IMR-90 (cell line): Measurements from ENCODE around the gene DAPK1. TPM values are rescaled to one million over a fixed set of nuclear protein-coding genes. Genes with fewer than 3 reads are reported as not detected.

Source experiments
- ATAC-seq: fragments of 200-7000 bp; cut with Tn5 transposase; 2 replicates; pipeline ENCODE4 v1.9.1; 2020; ENCODE audit warnings: low read depth, mild to moderate bottlenecking, moderate library complexity
- BruUV-seq: library from RNA; stranded (reverse); fragments of 400-500 nt; replicated peaks from 2 replicates; lab custom pipeline; 2021; lab: Mats Ljungman, UMichigan
- CTCF ChIA-PET: fragments of 300-600 bp; formaldehyde crosslinking; extraction: SDS; loops from one replicate; lab custom pipeline; 2021; ENCODE audit warnings: antibody characterized with exemption; lab: Yijun Ruan, JAX
- POLR2A ChIA-PET: fragments of 300-600 bp; sonication (Branson Sonifier 250); formaldehyde crosslinking; loops from one replicate; lab custom pipeline; 2022; ENCODE audit warnings: antibody characterized with exemption; ENCODE audit not compliant: unreplicated experiment; lab: Charles Lee
- DNase-seq: peaks from one replicate; pipeline ENCODE4 v3.0.0; 2013
- H2AFZ ChIP-seq: replicated peaks from 2 replicates; pipeline ENCODE3; 2013; ENCODE audit warnings: low read length, mild to moderate bottlenecking; ENCODE audit not compliant: poor library complexity
- H2AK5ac ChIP-seq: 2 replicates; pipeline ENCODE4 v1.6.1; 2013; ENCODE audit warnings: low read depth, low read length, inconsistent platforms
- H2AK9ac ChIP-seq: replicated peaks from 2 replicates; pipeline ENCODE3; 2013; ENCODE audit warnings: mild to moderate bottlenecking, low read depth, low read length, moderate library complexity; ENCODE audit not compliant: poor library complexity
- H2BK120ac ChIP-seq: 2 replicates; pipeline ENCODE4 v1.6.1; 2013; ENCODE audit warnings: low read depth, low read length, inconsistent platforms
- H2BK15ac ChIP-seq: 3 replicates; pipeline ENCODE4 v1.6.1; 2013; ENCODE audit warnings: low read depth, low read length, inconsistent platforms
- H2BK20ac ChIP-seq: 2 replicates; pipeline ENCODE4 v1.6.1; 2013; ENCODE audit warnings: low read depth, mild to moderate bottlenecking, inconsistent platforms, low read length, moderate library complexity
- H2BK5ac ChIP-seq: 2 replicates; pipeline ENCODE4 v1.6.1; 2013; ENCODE audit warnings: mild to moderate bottlenecking, low read depth, low read length, inconsistent platforms; ENCODE audit not compliant: poor library complexity, severe bottlenecking
- H3K14ac ChIP-seq: replicated peaks from 2 replicates; pipeline ENCODE4 v1.6.1; 2013; ENCODE audit warnings: low read depth, low read length, inconsistent platforms
- H3K18ac ChIP-seq: 2 replicates; pipeline ENCODE4 v1.6.1; 2013; ENCODE audit warnings: low read depth, low read length, control low read depth
- H3K23ac ChIP-seq: 2 replicates; pipeline ENCODE4 v1.6.1; 2013; ENCODE audit warnings: low read depth, low read length, inconsistent platforms
- H3K27ac ChIP-seq: 2 replicates; pipeline ENCODE4 v1.5.1; 2013; ENCODE audit warnings: mild to moderate bottlenecking, control low read depth, low read length; ENCODE audit not compliant: insufficient read depth
- H3K27me3 ChIP-seq: 2 replicates; pipeline ENCODE4 v1.6.1; 2013; ENCODE audit warnings: low read length; ENCODE audit not compliant: control insufficient read depth, insufficient read depth
- H3K36me3 ChIP-seq: 2 replicates; pipeline ENCODE4 v1.6.1; 2013; ENCODE audit warnings: low read length, mixed read lengths; ENCODE audit not compliant: control insufficient read depth, insufficient read depth
- H3K4ac ChIP-seq: 2 replicates; pipeline ENCODE4 v1.6.1; 2013; ENCODE audit warnings: low read depth, low read length, inconsistent platforms
- H3K4me1 ChIP-seq: 2 replicates; pipeline ENCODE4 v1.6.1; 2013; ENCODE audit warnings: low read length, mixed read lengths; ENCODE audit not compliant: control insufficient read depth, insufficient read depth
- H3K4me2 ChIP-seq: 2 replicates; pipeline ENCODE4 v1.6.1; 2013; ENCODE audit warnings: low read depth, mild to moderate bottlenecking, control low read depth, low read length, moderate library complexity
- H3K4me3 ChIP-seq: 2 replicates; pipeline ENCODE4 v1.5.1; 2013; ENCODE audit warnings: low read depth, mild to moderate bottlenecking, control low read depth, low read length, moderate library complexity; ENCODE audit not compliant: insufficient read depth
- H3K56ac ChIP-seq: 2 replicates; pipeline ENCODE4 v1.6.1; 2013; ENCODE audit warnings: low read length, inconsistent platforms; ENCODE audit not compliant: insufficient read depth; ENCODE audit errors: extremely low read depth
- H3K79me1 ChIP-seq, 2 experiments: 2 replicates each; pipeline ENCODE4 v1.6.1; 2013; ENCODE audit warnings: low read length in 2 of 2, inconsistent platforms in 1 of 2, low read depth in 1 of 2
- H3K9ac ChIP-seq: 2 replicates; pipeline ENCODE4 v1.6.1; 2013; ENCODE audit warnings: low read depth, low read length, control low read depth
- H3K9me1 ChIP-seq: 2 replicates; pipeline ENCODE4 v1.6.1; 2013; ENCODE audit warnings: low read length, inconsistent platforms; ENCODE audit not compliant: insufficient read depth
- H3K9me3 ChIP-seq: 2 replicates; pipeline ENCODE4 v1.6.1; 2013; ENCODE audit warnings: low read length; ENCODE audit not compliant: control insufficient read depth, insufficient read depth
- H4K20me1 ChIP-seq: 2 replicates; pipeline ENCODE4 v1.6.1; 2013; ENCODE audit warnings: low read length, inconsistent platforms; ENCODE audit not compliant: insufficient read depth
- H4K5ac ChIP-seq: 2 replicates; pipeline ENCODE4 v1.6.1; 2013; ENCODE audit warnings: mild to moderate bottlenecking, low read depth, low read length, control low read depth
- H4K8ac ChIP-seq, 2 experiments: 2 replicates each; pipeline ENCODE4 v1.6.1; 2013; ENCODE audit warnings: low read depth in 2 of 2, low read length in 2 of 2, control low read depth in 1 of 2, inconsistent platforms in 1 of 2
- H4K91ac ChIP-seq: 2 replicates; pipeline ENCODE4 v1.6.1; 2013; ENCODE audit warnings: low read depth, low read length, inconsistent platforms; ENCODE audit not compliant: insufficient read depth
- BHLHE40 ChIP-seq: fragments of 150-350 bp; IDR thresholded peaks from 2 replicates; pipeline ENCODE4 v1.6.1; 2016; ENCODE audit warnings: mild to moderate bottlenecking, low read depth, low read length
- CEBPB ChIP-seq: IDR thresholded peaks from 2 replicates; pipeline ENCODE4 v1.6.1; 2012; ENCODE audit warnings: low read depth, low read length, improper control_type of control experiment
- CHD1 ChIP-seq: IDR thresholded peaks from 2 replicates; pipeline ENCODE4 v1.6.1; 2012; ENCODE audit warnings: low read depth, low read length, improper control_type of control experiment
- FOS ChIP-seq: fragments of 150-350 bp; IDR thresholded peaks from 2 replicates; pipeline ENCODE4 v1.6.1; 2016; ENCODE audit warnings: low read depth, low read length
- MAZ ChIP-seq: IDR thresholded peaks from 2 replicates; pipeline ENCODE4 v1.6.1; 2012; ENCODE audit warnings: low read depth, mild to moderate bottlenecking, low read length, improper control_type of control experiment, moderate library complexity, borderline replicate concordance
- MXI1 ChIP-seq: IDR thresholded peaks from 2 replicates; pipeline ENCODE4 v1.6.1; 2012; ENCODE audit warnings: low read depth, mild to moderate bottlenecking, low read length, moderate library complexity, borderline replicate concordance
- NFE2L2 ChIP-seq: fragments of 150-350 bp; IDR thresholded peaks from 2 replicates; pipeline ENCODE4 v1.6.1; 2016; ENCODE audit warnings: low read depth, mild to moderate bottlenecking, low read length
- POLR2A ChIP-seq: IDR thresholded peaks from 2 replicates; pipeline ENCODE4 v1.6.1; 2012; ENCODE audit warnings: mild to moderate bottlenecking, low read depth, low read length
- RAD21 ChIP-seq: IDR thresholded peaks from 2 replicates; pipeline ENCODE4 v1.6.1; 2012; ENCODE audit warnings: low read length, improper control_type of control experiment
- RCOR1 ChIP-seq: IDR thresholded peaks from 2 replicates; pipeline ENCODE4 v1.6.1; 2012; ENCODE audit warnings: mild to moderate bottlenecking, low read length, improper control_type of control experiment; ENCODE audit not compliant: insufficient replicate concordance
- RFX5 ChIP-seq: IDR thresholded peaks from 2 replicates; pipeline ENCODE4 v1.8.0; 2012; ENCODE audit warnings: low read depth, mild to moderate bottlenecking, low read length, moderate library complexity
- SMC3 ChIP-seq: fragments of 150-350 bp; IDR thresholded peaks from 2 replicates; pipeline ENCODE4 v1.6.1; 2016; ENCODE audit warnings: low read depth, mild to moderate bottlenecking, antibody characterized with exemption, low read length, moderate library complexity
- WGBS, 2 experiments: methylation state at CpG; one replicate each; pipeline versions ENCODE4 v1.1.5 to v1.1.7; 2013; ENCODE audit warnings: missing lambda C conversion rate in 2 of 2; ENCODE audit not compliant: insufficient read length in 1 of 2; ENCODE audit errors: extremely low coverage in 2 of 2; 5-methylcytosine and 5-hydroxymethylcytosine counted together
- dilution Hi-C: fragments of 300-500 bp; cut with HindIII; formaldehyde crosslinking; loops from one replicate; pipeline ENCODE4 v1.14.3; 2018; ENCODE audit warnings: low sequenced_read_pairs; ENCODE audit not compliant: unreplicated experiment
- in situ Hi-C: fragments of 300-500 bp; cut with MboI; formaldehyde crosslinking; loops from 3 replicates; pipeline ENCODE4 v1.14.3; 2019; ENCODE audit warnings: low sequenced_read_pairs, inconsistent platforms, mixed read lengths
- intact Hi-C: fragments of 100-400 bp; cut with micrococcal nuclease; formaldehyde crosslinking; loops from 2 replicates; pipeline ENCODE4 v1.10.0; 2022
- polyA plus RNA-seq, 3 experiments: library from polyadenylated mRNA; depleted of rRNA; stranded (reverse); fragments of >200 nt; gene quantifications; 2 replicates each; pipeline ENCODE4 v1.2.3, GENCODE V29; 2012; ENCODE audit warnings: low replicate concordance in 1 of 3
- total RNA-seq: library from RNA; depleted of rRNA; stranded (reverse); fragments of >200 nt; gene quantifications from 2 replicates; pipeline ENCODE4 v1.2.3, GENCODE V29; 2012
- TF ChIP-seq, protein P1 (sequence below): conservative IDR thresholded peaks from 2 replicates; pipeline ENCODE4 v1.5.1; 2012; ENCODE audit warnings: mild to moderate bottlenecking, low read depth, low read length, improper control_type of control experiment
- TF ChIP-seq, protein P2 (sequence below): fragments of 150-350 bp; IDR thresholded peaks from 2 replicates; pipeline ENCODE4 v1.6.1; 2016; ENCODE audit warnings: low read depth, mild to moderate bottlenecking, low read length, moderate library complexity, borderline replicate concordance
- TF ChIP-seq, protein P3 (sequence below): fragments of 150-350 bp; IDR thresholded peaks from 2 replicates; pipeline ENCODE4 v1.6.1; 2017; ENCODE audit warnings: mild to moderate bottlenecking, antibody characterized with exemption, low read length, low read depth

DAPK1 gene
- total and polyA plus RNA-seq, 2 of the 4 experiments (the other 2 are of a cell fraction) = under 0.01 to 0.03 TPM

DNA sequence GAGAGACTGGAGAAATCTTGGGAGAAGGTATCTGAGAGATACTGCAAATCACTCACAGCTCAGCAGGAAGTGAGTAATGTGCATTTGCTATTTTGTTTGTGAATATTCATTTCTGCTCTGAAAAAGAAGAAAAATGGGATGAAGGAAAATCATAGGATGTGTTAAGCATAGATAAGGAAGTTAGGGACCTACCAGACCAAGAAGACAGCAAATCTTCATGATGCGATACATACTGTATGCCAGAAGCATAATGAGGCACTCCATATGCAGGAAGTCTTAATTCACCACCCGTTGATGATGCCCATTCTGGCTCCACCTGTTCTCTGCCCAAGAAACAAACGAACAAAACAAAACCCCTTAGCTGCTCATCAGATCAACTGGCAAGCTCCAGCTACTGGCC lies 6.1 kb upstream of the DAPK1 start:
- no peak overlapping the region for H3K9ac ChIP-seq
- H4K91ac ChIP-seq = no peak overlapping the region
- H3K27ac ChIP-seq = no peak overlapping the region
- no peak overlapping the region for H4K5ac ChIP-seq
- no peak overlapping the region for H3K14ac ChIP-seq
- no peak overlapping the region for H2BK120ac ChIP-seq
- H3K9me1 ChIP-seq = no peaks in the 10 kb centered on the region
- no peak overlapping the region for H4K8ac ChIP-seq
- H3K36me3 ChIP-seq = no peaks in the 10 kb centered on the region
- H3K18ac ChIP-seq = no peak overlapping the region
- no peak overlapping the region for H2BK15ac ChIP-seq
- DNase-seq (no peak), ATAC-seq (no peak)
- H2AFZ ChIP-seq = no peak overlapping the region
- ChIA-PET CTCF (no interaction called here), POLR2A (no interaction called here)
- no peak overlapping the region for H3K4ac ChIP-seq
- no peaks in the 10 kb centered on the region for H3K4me1 ChIP-seq
- H3K4me3 ChIP-seq = no peak overlapping the region
- intact Hi-C loops = no loop called here
- 0% methylated on average over 1 of the region's 3 CpGs; no CpG with 5 or more reads in 1 of the 2 experiments for WGBS, 2 experiments
- no peak overlapping the region for H2BK5ac ChIP-seq
- BruUV-seq = no TSS peak
- in situ Hi-C loops = no loop called here
- H3K79me1 ChIP-seq = no peaks in the 10 kb centered on the region
- H3K9me3 ChIP-seq = no peaks in the 10 kb centered on the region
- dilution Hi-C loops = no loop called here
- no peak overlapping the region for H2AK5ac ChIP-seq
- H4K20me1 ChIP-seq = no peaks in the 10 kb centered on the region
- 0 out of 2 replicates have a peak, but pooled peaks cover 2% of the 10 kb centered on the region for H3K27me3 ChIP-seq
- H3K4me2 ChIP-seq = no peak overlapping the region
- no peak overlapping the region for H2AK9ac ChIP-seq
- H3K56ac ChIP-seq = no peak overlapping the region
- TF ChIP-seq BHLHE40 (no peak), MXI1 (no peak), RCOR1 (no peak), CEBPB (no peak), RAD21 (no peak), RFX5 (no peak), SMC3 (no peak), MAZ (no peak), NFE2L2 (no peak), FOS (no peak), POLR2A (no peak), CHD1 (no peak)
- TF ChIP-seq, protein P1, sequence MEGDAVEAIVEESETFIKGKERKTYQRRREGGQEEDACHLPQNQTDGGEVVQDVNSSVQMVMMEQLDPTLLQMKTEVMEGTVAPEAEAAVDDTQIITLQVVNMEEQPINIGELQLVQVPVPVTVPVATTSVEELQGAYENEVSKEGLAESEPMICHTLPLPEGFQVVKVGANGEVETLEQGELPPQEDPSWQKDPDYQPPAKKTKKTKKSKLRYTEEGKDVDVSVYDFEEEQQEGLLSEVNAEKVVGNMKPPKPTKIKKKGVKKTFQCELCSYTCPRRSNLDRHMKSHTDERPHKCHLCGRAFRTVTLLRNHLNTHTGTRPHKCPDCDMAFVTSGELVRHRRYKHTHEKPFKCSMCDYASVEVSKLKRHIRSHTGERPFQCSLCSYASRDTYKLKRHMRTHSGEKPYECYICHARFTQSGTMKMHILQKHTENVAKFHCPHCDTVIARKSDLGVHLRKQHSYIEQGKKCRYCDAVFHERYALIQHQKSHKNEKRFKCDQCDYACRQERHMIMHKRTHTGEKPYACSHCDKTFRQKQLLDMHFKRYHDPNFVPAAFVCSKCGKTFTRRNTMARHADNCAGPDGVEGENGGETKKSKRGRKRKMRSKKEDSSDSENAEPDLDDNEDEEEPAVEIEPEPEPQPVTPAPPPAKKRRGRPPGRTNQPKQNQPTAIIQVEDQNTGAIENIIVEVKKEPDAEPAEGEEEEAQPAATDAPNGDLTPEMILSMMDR = no peak
- TF ChIP-seq, protein P2, sequence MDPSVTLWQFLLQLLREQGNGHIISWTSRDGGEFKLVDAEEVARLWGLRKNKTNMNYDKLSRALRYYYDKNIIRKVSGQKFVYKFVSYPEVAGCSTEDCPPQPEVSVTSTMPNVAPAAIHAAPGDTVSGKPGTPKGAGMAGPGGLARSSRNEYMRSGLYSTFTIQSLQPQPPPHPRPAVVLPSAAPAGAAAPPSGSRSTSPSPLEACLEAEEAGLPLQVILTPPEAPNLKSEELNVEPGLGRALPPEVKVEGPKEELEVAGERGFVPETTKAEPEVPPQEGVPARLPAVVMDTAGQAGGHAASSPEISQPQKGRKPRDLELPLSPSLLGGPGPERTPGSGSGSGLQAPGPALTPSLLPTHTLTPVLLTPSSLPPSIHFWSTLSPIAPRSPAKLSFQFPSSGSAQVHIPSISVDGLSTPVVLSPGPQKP = no peak
- TF ChIP-seq, protein P3, sequence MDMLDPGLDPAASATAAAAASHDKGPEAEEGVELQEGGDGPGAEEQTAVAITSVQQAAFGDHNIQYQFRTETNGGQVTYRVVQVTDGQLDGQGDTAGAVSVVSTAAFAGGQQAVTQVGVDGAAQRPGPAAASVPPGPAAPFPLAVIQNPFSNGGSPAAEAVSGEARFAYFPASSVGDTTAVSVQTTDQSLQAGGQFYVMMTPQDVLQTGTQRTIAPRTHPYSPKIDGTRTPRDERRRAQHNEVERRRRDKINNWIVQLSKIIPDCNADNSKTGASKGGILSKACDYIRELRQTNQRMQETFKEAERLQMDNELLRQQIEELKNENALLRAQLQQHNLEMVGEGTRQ = no peak
- H2BK20ac ChIP-seq = no peak overlapping the region
- no peak overlapping the region for H3K23ac ChIP-seq
